Measurements from ENCODE around the gene TIAM2.

TIAM2 gene

GRCh38 chr6:155080881-155081845 is 86.0 kb downstream of the TIAM2 start:
- Histone ChIP-seq H3K4me1 (ENCODE audit: insufficient read depth, low read length) (peaks cover 25% of the 10 kb centered on the region), H3K27me3 (ENCODE audit: insufficient read depth, low read length) (no peaks in the 10 kb centered on the region), H3K27ac (ENCODE audit: low read depth, low read length) (no peak overlapping the region), H3K9ac (ENCODE audit: low read depth, low read length) (no peak overlapping the region), H3K4me3 (ENCODE audit: low read length) (no peak overlapping the region), H3K36me3 (ENCODE audit: insufficient read depth, low read length) (no peaks in the 10 kb centered on the region), H3K9me3 (ENCODE audit: insufficient read depth, low read depth, low read length) (no peaks in the 10 kb centered on the region)
- WGBS, result 81% methylated on average over 9 of the region's 9 CpGs

DNA sequence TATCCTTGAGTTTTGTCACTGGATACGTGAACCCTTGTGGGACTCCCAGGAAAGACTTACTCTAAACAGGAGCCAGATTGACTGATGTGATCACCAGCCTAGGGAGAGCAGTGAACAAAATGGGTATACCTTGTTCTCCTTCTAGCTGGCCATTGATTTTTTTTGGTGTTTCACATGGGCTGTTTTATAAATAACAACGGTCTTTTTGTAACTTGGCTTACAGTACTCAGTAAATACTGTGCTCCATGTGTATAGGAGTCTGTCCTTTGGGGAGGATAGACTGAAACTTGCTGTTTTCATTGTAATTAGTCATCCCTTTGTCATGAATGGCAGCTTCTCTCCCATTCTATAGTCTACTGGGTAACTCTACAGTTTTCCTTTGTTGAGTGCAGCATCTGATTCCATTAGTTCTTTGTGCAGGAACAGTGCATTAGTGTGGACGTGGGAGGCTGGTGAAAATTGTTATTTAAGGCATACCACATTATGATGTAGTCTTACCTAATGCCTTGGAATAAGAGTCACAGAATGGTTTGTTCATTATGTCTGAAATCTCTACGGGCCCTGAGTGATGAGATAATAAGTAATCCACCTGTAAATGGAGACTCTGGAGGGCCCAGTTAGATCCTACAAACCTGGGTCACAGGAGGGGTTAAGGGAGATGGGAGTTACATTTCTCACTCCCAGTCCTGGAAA is 89.5 kb downstream of the TIAM2 start:
- Histone ChIP-seq H3K36me3 (ENCODE audit: insufficient read depth, low read length) (no peaks in the 10 kb centered on the region), H3K27me3 (ENCODE audit: insufficient read depth, low read length) (no peaks in the 10 kb centered on the region), H3K9me3 (ENCODE audit: insufficient read depth, low read depth, low read length) (no peaks in the 10 kb centered on the region), H3K4me3 (ENCODE audit: low read length) (no peak overlapping the region), H3K27ac (ENCODE audit: low read depth, low read length) (peak overlapping the region; percentile 23; the same call in 1 of the 2 replicates), H3K4me1 (ENCODE audit: insufficient read depth, low read length) (peaks cover 17% of the 10 kb centered on the region), H3K9ac (ENCODE audit: low read depth, low read length) (no peak overlapping the region)
- 82% methylated on average over 4 of the region's 4 CpGs for WGBS

- Histone ChIP-seq H3K27me3 (ENCODE audit: insufficient read depth, low read length) (no peaks in the 10 kb centered on the region), H3K4me1 (ENCODE audit: insufficient read depth, low read length) (peaks cover 17% of the 10 kb centered on the region), H3K9ac (ENCODE audit: low read depth, low read length) (no peak overlapping the region), H3K36me3 (ENCODE audit: insufficient read depth, low read length) (0 out of 2 replicates have a peak, but pooled peaks cover 3% of the 10 kb centered on the region), H3K27ac (ENCODE audit: low read depth, low read length) (no peak overlapping the region), H3K4me3 (ENCODE audit: low read length) (no peak overlapping the region), H3K9me3 (ENCODE audit: insufficient read depth, low read depth, low read length) (no peaks in the 10 kb centered on the region)
- WGBS, result 87% methylated on average over 7 of the region's 8 CpGs
Observed at GRCh38 chr6:155085582-155086257, 90.6 kb downstream of the TIAM2 start.

DNA sequence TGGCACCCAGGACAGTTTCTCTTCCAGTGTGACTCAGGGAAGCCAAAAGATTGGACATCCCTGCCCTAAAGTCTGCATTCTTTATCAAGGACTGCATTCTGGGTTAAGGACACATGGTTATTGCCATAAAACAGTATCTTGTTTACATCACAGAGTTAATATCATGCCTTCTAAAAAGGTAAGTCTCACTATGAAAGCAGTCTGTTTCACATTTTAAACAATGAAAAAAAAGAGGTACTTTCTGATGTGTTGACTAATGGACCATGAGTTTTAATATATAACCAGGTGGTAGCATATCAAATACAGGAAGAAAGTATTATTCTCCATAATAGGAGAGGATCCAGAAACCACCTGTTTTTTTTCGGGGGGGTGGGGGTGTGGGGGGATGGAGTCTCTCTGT is 93.7 kb downstream of the TIAM2 start:
- Histone ChIP-seq H3K27ac (ENCODE audit: low read depth, low read length) (no peak overlapping the region), H3K9ac (ENCODE audit: low read depth, low read length) (no peak overlapping the region), H3K4me1 (ENCODE audit: insufficient read depth, low read length) (peaks cover 12% of the 10 kb centered on the region), H3K4me3 (ENCODE audit: low read length) (no peak overlapping the region), H3K9me3 (ENCODE audit: insufficient read depth, low read depth, low read length) (no peaks in the 10 kb centered on the region), H3K27me3 (ENCODE audit: insufficient read depth, low read length) (no peaks in the 10 kb centered on the region), H3K36me3 (ENCODE audit: insufficient read depth, low read length) (0 out of 2 replicates have a peak, but pooled peaks cover 3% of the 10 kb centered on the region)
- 100% methylated on average over 1 of the region's 1 CpG for WGBS

DNA sequence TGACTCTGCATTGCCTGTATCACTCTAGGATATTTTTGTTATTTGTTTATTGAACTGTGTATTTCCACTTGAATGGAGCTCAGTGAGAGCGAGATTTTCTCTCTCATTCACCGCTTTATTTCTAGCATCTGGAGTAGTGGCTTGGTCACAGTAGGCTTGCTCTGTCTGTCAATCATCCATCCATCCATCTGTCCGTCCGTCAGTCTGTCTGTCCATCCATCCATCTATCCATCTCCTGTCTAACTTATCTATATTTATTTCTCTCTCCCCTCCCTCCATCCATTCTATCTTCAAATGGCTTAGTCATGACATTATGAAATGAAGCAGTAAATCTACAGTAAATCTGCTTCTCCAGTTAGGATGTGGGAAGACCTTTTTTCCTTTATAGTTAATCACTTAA is 94.6 kb downstream of the TIAM2 start:
- WGBS, result 93% methylated on average over 4 of the region's 4 CpGs
- peaks cover 4% of the 10 kb centered on the region; the same call in 1 of the 2 replicates for H3K4me1 ChIP-seq (ENCODE audit: insufficient read depth, low read length)
- no peaks in the 10 kb centered on the region for H3K27me3 ChIP-seq (ENCODE audit: insufficient read depth, low read length)
- H3K27ac ChIP-seq (ENCODE audit: low read depth, low read length), result no peak overlapping the region
- H3K9me3 ChIP-seq (ENCODE audit: insufficient read depth, low read depth, low read length), result no peaks in the 10 kb centered on the region
- H3K36me3 ChIP-seq (ENCODE audit: insufficient read depth, low read length), result 0 out of 2 replicates have a peak, but pooled peaks cover 3% of the 10 kb centered on the region
- H3K9ac ChIP-seq (ENCODE audit: low read depth, low read length), result no peak overlapping the region
- no peak overlapping the region for H3K4me3 ChIP-seq (ENCODE audit: low read length)

DNA sequence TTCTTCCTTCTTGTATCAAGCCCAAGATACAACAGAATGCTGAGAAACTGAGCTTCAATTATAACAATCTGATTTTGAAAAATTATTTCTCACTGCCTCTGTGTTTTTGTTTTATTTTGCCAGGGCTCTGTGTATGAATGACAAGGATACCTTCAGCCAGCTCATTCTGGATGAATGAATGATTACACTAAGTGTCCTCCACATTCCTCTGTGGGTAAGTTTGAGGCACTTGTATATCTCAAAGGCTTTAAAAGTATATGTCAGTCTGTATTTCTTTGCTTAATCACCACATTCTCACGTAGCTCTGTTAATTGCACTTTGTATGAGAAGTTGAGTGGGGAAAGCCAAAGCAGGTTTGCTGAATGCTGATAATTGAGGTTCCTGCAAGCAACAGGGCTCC is 95.1 kb downstream of the TIAM2 start:
- H3K36me3 ChIP-seq (ENCODE audit: insufficient read depth, low read length), result 0 out of 2 replicates have a peak, but pooled peaks cover 3% of the 10 kb centered on the region
- no peaks in the 10 kb centered on the region for H3K9me3 ChIP-seq (ENCODE audit: insufficient read depth, low read depth, low read length)
- H3K4me1 ChIP-seq (ENCODE audit: insufficient read depth, low read length), result no peaks in the 10 kb centered on the region; the same call in 1 of the 2 replicates
- no peak overlapping the region for H3K9ac ChIP-seq (ENCODE audit: low read depth, low read length)
- no peaks in the 10 kb centered on the region for H3K27me3 ChIP-seq (ENCODE audit: insufficient read depth, low read length)
- WGBS, result 100% methylated on average over 1 of the region's 1 CpG
- no peak overlapping the region for H3K4me3 ChIP-seq (ENCODE audit: low read length)
- H3K27ac ChIP-seq (ENCODE audit: low read depth, low read length), result no peak overlapping the region

- Histone ChIP-seq H3K27me3 (ENCODE audit: insufficient read depth, low read length) (no peaks in the 10 kb centered on the region), H3K36me3 (ENCODE audit: insufficient read depth, low read length) (0 out of 2 replicates have a peak, but pooled peaks cover 3% of the 10 kb centered on the region), H3K9ac (ENCODE audit: low read depth, low read length) (no peak overlapping the region), H3K4me3 (ENCODE audit: low read length) (no peak overlapping the region), H3K27ac (ENCODE audit: low read depth, low read length) (no peak overlapping the region), H3K4me1 (ENCODE audit: insufficient read depth, low read length) (no peaks in the 10 kb centered on the region; the same call in 1 of the 2 replicates), H3K9me3 (ENCODE audit: insufficient read depth, low read depth, low read length) (0 out of 2 replicates have a peak, but pooled peaks cover 3% of the 10 kb centered on the region)
- 97% methylated on average over 10 of the region's 10 CpGs for WGBS
Observed at GRCh38 chr6:155091756-155092155, 96.6 kb downstream of the TIAM2 start.

GRCh38 chr6:155093430-155093829 is 98.3 kb downstream of the TIAM2 start:
- H3K36me3 ChIP-seq (ENCODE audit: insufficient read depth, low read length), result 0 out of 2 replicates have a peak, but pooled peaks cover 3% of the 10 kb centered on the region
- WGBS, result 88% methylated on average over 7 of the region's 7 CpGs
- H3K9ac ChIP-seq (ENCODE audit: low read depth, low read length), result no peak overlapping the region
- no peak overlapping the region for H3K27ac ChIP-seq (ENCODE audit: low read depth, low read length)
- no peaks in the 10 kb centered on the region; the same call in 1 of the 2 replicates for H3K4me1 ChIP-seq (ENCODE audit: insufficient read depth, low read length)
- no peak overlapping the region for H3K4me3 ChIP-seq (ENCODE audit: low read length)
- peaks cover 7% of the 10 kb centered on the region; the same call in 1 of the 2 replicates for H3K9me3 ChIP-seq (ENCODE audit: insufficient read depth, low read depth, low read length)
- H3K27me3 ChIP-seq (ENCODE audit: insufficient read depth, low read length), result no peaks in the 10 kb centered on the region

DNA sequence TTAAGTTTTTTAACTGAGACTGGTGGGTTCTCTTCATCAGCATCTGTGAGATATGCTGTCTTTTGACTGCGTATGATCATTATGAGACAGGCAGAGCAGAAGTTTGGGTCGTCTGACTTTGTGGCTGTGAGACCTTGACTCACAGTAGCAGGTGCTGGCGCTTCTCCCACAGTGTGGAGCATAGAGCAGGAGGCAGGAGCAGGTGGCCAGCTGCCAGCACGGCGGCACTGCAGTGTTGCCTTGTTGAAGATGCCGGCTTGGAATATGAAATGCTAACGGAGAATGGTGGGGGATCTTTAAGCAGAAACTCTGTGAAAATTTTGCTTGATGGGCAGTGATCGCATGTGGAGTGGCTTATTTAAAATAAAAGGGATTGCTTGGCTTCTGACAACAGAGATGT is 105.0 kb downstream of the TIAM2 start:
- H3K9ac ChIP-seq (ENCODE audit: low read depth, low read length), result no peak overlapping the region
- H3K36me3 ChIP-seq (ENCODE audit: insufficient read depth, low read length), result no peaks in the 10 kb centered on the region
- no peak overlapping the region for H3K27ac ChIP-seq (ENCODE audit: low read depth, low read length)
- H3K4me3 ChIP-seq (ENCODE audit: low read length), result no peak overlapping the region
- 88% methylated on average over 8 of the region's 8 CpGs for WGBS
- no peaks in the 10 kb centered on the region for H3K4me1 ChIP-seq (ENCODE audit: insufficient read depth, low read length)
- no peaks in the 10 kb centered on the region for H3K27me3 ChIP-seq (ENCODE audit: insufficient read depth, low read length)
- peaks cover 7% of the 10 kb centered on the region; the same call in 1 of the 2 replicates for H3K9me3 ChIP-seq (ENCODE audit: insufficient read depth, low read depth, low read length)

DNA sequence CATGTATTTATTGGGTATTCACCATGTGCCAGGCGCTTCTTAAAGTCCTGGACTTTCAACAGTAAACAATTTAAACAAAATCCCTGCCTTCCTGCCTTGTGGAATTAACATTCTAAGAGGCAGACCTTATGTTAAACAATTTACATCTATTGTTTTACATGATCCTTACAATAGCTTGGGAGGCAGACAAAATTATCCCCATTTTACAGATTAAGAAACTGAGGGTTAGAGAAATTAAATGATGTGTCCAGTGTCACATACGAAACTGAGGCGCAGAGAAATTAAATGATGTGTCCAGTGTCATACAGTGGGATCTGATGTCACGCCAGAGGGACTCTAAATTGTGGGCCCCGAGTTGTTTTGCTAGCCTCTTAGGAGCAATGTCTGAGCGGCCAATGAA is 105.5 kb downstream of the TIAM2 start:
- Histone ChIP-seq H3K9me3 (ENCODE audit: insufficient read depth, low read depth, low read length) (peaks cover 7% of the 10 kb centered on the region; the same call in 1 of the 2 replicates), H3K36me3 (ENCODE audit: insufficient read depth, low read length) (no peaks in the 10 kb centered on the region), H3K9ac (ENCODE audit: low read depth, low read length) (no peak overlapping the region), H3K4me1 (ENCODE audit: insufficient read depth, low read length) (no peaks in the 10 kb centered on the region), H3K27me3 (ENCODE audit: insufficient read depth, low read length) (no peaks in the 10 kb centered on the region), H3K4me3 (ENCODE audit: low read length) (no peak overlapping the region), H3K27ac (ENCODE audit: low read depth, low read length) (no peak overlapping the region)
- WGBS, result 92% methylated on average over 6 of the region's 6 CpGs
